Neural progenitor cell (in vitro differentiated cells): ENCODE measurements around the gene MYO18B. TPM values are rescaled to one million over a fixed set of nuclear protein-coding genes. Genes with fewer than 3 reads are reported as not detected.
"Not testable (repeated sequence)": the region's sequence is repeated elsewhere in the genome, so short reads cannot be mapped to it uniquely, and the experiment has no call there.

ENCODE experiments used
- DNase-seq: peaks from one replicate; pipeline ENCODE4 v3.0.0-alpha.2; 2016; ENCODE audit warnings: low spot score
- H2AFZ ChIP-seq: fragments of 200-600 bp; sonication (generic); replicated peaks from 2 replicates; pipeline ENCODE4 v1.6.1; 2016; ENCODE audit warnings: antibody characterized with exemption
- H3F3A ChIP-seq: fragments of 200-600 bp; sonication (generic); 2 replicates; pipeline ENCODE4 v1.6.1; 2016; ENCODE audit warnings: antibody characterized with exemption, low read depth
- H3K27ac ChIP-seq: fragments of 200-600 bp; sonication (generic); 2 replicates; pipeline ENCODE4 v1.5.1; 2016; ENCODE audit warnings: mild to moderate bottlenecking
- H3K27me3 ChIP-seq: fragments of 200-600 bp; sonication (generic); 2 replicates; pipeline ENCODE4 v1.6.1; 2016; ENCODE audit warnings: mild to moderate bottlenecking, moderate library complexity
- H3K36me3 ChIP-seq: fragments of 200-600 bp; sonication (generic); 2 replicates; pipeline ENCODE4 v1.5.1; 2016
- H3K4me1 ChIP-seq: fragments of 200-600 bp; sonication (generic); 2 replicates; pipeline ENCODE4 v1.6.1; 2016; ENCODE audit warnings: mixed run types
- H3K4me2 ChIP-seq: fragments of 200-600 bp; sonication (generic); 2 replicates; pipeline ENCODE4 v1.6.1; 2016
- H3K4me3 ChIP-seq: fragments of 200-600 bp; sonication (generic); 2 replicates; pipeline ENCODE4 v1.5.1; 2016
- H3K79me2 ChIP-seq: fragments of 200-600 bp; sonication (generic); 2 replicates; pipeline ENCODE4 v1.6.1; 2016; ENCODE audit warnings: low read depth
- H3K9ac ChIP-seq: fragments of 200-600 bp; sonication (generic); 2 replicates; pipeline ENCODE4 v1.6.1; 2016
- H3K9me3 ChIP-seq: fragments of 200-600 bp; sonication (generic); 2 replicates; pipeline ENCODE4 v1.5.1; 2016; ENCODE audit warnings: low read depth
- H4K20me1 ChIP-seq: fragments of 200-600 bp; sonication (generic); 2 replicates; pipeline ENCODE4 v1.6.1; 2016; ENCODE audit warnings: low read depth
- H3K27ac Mint-ChIP-seq: 3 replicates; pipeline ENCODE4 v1.8.0; 2021; ENCODE audit warnings: mixed read lengths
- H3K27me3 Mint-ChIP-seq: 2 replicates; pipeline ENCODE4 v1.8.0; 2022; ENCODE audit warnings: low read depth, mild to moderate bottlenecking, inconsistent platforms, moderate library complexity, mixed read lengths; ENCODE audit not compliant: insufficient read depth
- H3K36me3 Mint-ChIP-seq: 3 replicates; pipeline ENCODE4 v1.8.0; 2021; ENCODE audit warnings: mixed read lengths
- H3K4me1 Mint-ChIP-seq: 3 replicates; pipeline ENCODE4 v1.8.0; 2021; ENCODE audit warnings: mixed read lengths
- H3K4me3 Mint-ChIP-seq: 3 replicates; pipeline ENCODE4 v1.8.0; 2021; ENCODE audit warnings: mild to moderate bottlenecking, moderate library complexity, mixed read lengths
- H3K9me3 Mint-ChIP-seq: 3 replicates; pipeline ENCODE4 v1.8.0; 2020; ENCODE audit warnings: mixed read lengths
- EZH2 ChIP-seq: fragments of 200-600 bp; sonication (generic); IDR thresholded peaks from 2 replicates; pipeline ENCODE4 v1.6.1; 2017; ENCODE audit warnings: antibody characterized with exemption, mild to moderate bottlenecking, moderate library complexity
- EZH2phosphoT487 ChIP-seq: fragments of 200-600 bp; sonication (generic); IDR thresholded peaks from 2 replicates; pipeline ENCODE4 v1.6.1; 2017; ENCODE audit warnings: antibody characterized with exemption
- total RNA-seq: library from RNA; depleted of rRNA; stranded (reverse); fragments of >200 nt; gene quantifications from 2 replicates; pipeline ENCODE4 v1.2.3, GENCODE V29; 2015; ENCODE audit warnings: low replicate concordance
- TF ChIP-seq, protein P1 (sequence below): fragments of 200-600 bp; sonication (generic); IDR thresholded peaks from 2 replicates; pipeline ENCODE4 v1.5.1; 2017; ENCODE audit warnings: antibody characterized with exemption, mild to moderate bottlenecking

Gene MYO18B
- total RNA-seq, 1 donor from 2014 or later: not detected

DNA sequence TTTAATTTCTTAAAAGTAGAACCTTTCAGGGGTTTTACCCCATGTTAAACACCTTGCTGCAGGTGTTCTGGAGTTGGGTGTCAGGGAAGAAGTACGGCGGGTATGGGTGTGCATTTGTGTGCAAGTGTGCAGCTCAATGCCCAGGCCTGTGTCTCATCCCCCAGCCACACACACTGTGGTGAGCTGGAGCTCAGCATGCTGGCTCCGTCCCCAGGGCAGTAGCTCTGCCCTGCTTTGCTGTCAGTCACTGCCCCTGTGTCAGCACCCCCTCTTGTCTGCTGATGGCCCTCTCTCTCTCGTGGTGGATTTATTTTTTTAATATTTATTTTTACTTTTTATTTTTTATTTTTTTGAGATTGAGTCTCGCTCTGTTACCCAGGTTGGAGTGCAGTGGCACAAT is 35.8 kb upstream of the MYO18B start:
- H2AFZ ChIP-seq: no peak overlapping the region
- H4K20me1 ChIP-seq: no peaks in the 10 kb centered on the region
- H3K4me1 ChIP-seq: peaks cover 7% of the 10 kb centered on the region
- TF ChIP-seq, protein P1, sequence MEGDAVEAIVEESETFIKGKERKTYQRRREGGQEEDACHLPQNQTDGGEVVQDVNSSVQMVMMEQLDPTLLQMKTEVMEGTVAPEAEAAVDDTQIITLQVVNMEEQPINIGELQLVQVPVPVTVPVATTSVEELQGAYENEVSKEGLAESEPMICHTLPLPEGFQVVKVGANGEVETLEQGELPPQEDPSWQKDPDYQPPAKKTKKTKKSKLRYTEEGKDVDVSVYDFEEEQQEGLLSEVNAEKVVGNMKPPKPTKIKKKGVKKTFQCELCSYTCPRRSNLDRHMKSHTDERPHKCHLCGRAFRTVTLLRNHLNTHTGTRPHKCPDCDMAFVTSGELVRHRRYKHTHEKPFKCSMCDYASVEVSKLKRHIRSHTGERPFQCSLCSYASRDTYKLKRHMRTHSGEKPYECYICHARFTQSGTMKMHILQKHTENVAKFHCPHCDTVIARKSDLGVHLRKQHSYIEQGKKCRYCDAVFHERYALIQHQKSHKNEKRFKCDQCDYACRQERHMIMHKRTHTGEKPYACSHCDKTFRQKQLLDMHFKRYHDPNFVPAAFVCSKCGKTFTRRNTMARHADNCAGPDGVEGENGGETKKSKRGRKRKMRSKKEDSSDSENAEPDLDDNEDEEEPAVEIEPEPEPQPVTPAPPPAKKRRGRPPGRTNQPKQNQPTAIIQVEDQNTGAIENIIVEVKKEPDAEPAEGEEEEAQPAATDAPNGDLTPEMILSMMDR: no peak
- TF ChIP-seq EZH2 (no peak), EZH2phosphoT487 (no peak)
- no peaks in the 10 kb centered on the region for H3K27me3 Mint-ChIP-seq
- no peaks in the 10 kb centered on the region for H3K36me3 Mint-ChIP-seq
- H3K27ac ChIP-seq: no peak overlapping the region
- H3K4me3 Mint-ChIP-seq: no peak overlapping the region
- no peaks in the 10 kb centered on the region for H3K79me2 ChIP-seq
- H3K4me1 Mint-ChIP-seq: peaks cover 13% of the 10 kb centered on the region
- H3K4me3 ChIP-seq: no peak overlapping the region
- H3K9ac ChIP-seq: no peak overlapping the region
- DNase-seq: no peak
- H3F3A ChIP-seq: no peaks in the 10 kb centered on the region
- H3K4me2 ChIP-seq: no peak overlapping the region
- no peaks in the 10 kb centered on the region for H3K27me3 ChIP-seq
- no peaks in the 10 kb centered on the region for H3K9me3 ChIP-seq
- no peaks in the 10 kb centered on the region for H3K9me3 Mint-ChIP-seq
- no peaks in the 10 kb centered on the region for H3K36me3 ChIP-seq
- no peak overlapping the region for H3K27ac Mint-ChIP-seq

DNA sequence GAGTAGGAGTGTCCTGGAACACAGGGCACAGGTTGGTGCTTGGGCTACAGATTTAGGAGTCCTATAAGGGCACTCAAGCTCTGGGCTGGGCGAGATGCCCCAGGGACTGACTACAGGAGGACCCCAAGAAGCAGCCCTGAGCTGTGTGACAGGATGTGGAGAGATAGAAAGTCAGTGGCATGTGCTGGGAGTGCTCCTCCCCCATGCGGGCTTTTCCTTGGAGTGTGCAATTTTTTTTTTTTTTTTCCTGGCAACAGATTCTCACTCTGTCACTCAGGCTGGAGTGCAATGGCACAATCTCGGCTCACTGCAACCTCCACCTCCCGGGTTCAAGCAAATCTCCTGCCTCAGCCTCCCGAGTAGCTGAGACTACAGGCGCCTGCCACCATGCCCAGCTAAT is 33.6 kb upstream of the MYO18B start:
- not testable (repeated sequence) for H3F3A ChIP-seq, H3K36me3 ChIP-seq, H3K4me3 Mint-ChIP-seq, H3K27me3 Mint-ChIP-seq, H3K4me1 Mint-ChIP-seq, H3K27me3 ChIP-seq, H2AFZ ChIP-seq, DNase-seq, H3K4me3 ChIP-seq, H3K27ac ChIP-seq, H3K79me2 ChIP-seq, H3K36me3 Mint-ChIP-seq, H3K9me3 Mint-ChIP-seq, H4K20me1 ChIP-seq, H3K4me1 ChIP-seq, H3K4me2 ChIP-seq, H3K9me3 ChIP-seq, H3K9ac ChIP-seq
- peak overlapping the region; percentile 24 for H3K27ac Mint-ChIP-seq

DNA sequence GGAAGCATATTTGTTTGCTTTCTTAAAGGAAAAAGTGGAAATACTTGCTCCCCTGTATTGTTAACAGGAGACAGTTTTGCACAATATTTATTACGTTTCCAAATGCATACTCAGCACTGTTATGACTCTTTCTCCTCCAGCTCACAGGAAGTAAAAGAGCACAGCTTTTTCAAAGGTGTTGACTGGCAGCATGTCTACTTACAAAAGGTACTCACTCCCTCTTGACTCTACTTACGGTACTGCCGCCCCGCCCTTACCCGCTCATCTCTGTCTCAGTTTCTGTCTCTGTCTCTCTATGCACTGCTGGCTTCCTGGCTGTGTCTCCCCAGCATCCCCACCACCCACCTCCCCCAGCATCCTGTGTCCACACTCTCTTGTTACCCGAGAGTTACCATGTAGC is 32.2 kb upstream of the MYO18B start:
- Histone ChIP-seq H4K20me1 (no peaks in the 10 kb centered on the region), H3K79me2 (no peaks in the 10 kb centered on the region), H3K27me3 (no peaks in the 10 kb centered on the region), H2AFZ (no peak overlapping the region), H3K9ac (no peak overlapping the region), H3K36me3 (no peaks in the 10 kb centered on the region), H3K4me1 (no peaks in the 10 kb centered on the region), H3K4me2 (no peak overlapping the region), H3K9me3 (no peaks in the 10 kb centered on the region), H3F3A (no peaks in the 10 kb centered on the region), H3K27ac (no peak overlapping the region), H3K4me3 (no peak overlapping the region)
- Mint-ChIP-seq H3K9me3 (no peaks in the 10 kb centered on the region), H3K27me3 (no peaks in the 10 kb centered on the region), H3K4me1 (peaks cover 5% of the 10 kb centered on the region), H3K4me3 (no peak overlapping the region), H3K36me3 (no peaks in the 10 kb centered on the region), H3K27ac (no peak overlapping the region)
- no peak for DNase-seq
- TF ChIP-seq EZH2 (no peak), EZH2phosphoT487 (no peak)
- TF ChIP-seq, protein P1: no peak

DNA sequence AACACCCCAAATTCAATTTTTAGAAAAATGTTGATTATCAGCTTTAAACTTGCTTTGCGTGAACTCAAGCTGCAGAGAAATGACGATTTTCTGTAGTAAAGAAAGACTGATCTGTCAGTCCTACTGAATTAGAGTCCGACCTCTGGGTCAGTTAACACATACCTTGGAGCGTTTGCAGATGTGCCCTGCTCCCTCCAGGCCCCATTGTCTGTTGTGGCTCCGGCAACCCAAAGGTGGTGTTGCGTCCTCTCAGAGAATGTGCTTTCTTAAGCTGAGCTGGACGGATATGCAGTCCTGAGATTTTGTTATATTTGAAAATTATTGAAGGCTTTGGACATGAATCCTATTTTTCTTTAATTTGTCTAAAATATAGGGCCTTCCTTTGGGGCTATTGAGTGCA is 31.5 kb upstream of the MYO18B start:
- no peak overlapping the region for H3K4me3 Mint-ChIP-seq
- no peaks in the 10 kb centered on the region for H3K79me2 ChIP-seq

More for the DNA sequence above, 31.5 kb upstream of the MYO18B start:
- Mint-ChIP-seq H3K36me3 (no peaks in the 10 kb centered on the region), H3K27me3 (no peaks in the 10 kb centered on the region), H3K27ac (no peak overlapping the region), H3K9me3 (no peaks in the 10 kb centered on the region), H3K4me1 (peaks cover 5% of the 10 kb centered on the region)
- Histone ChIP-seq H2AFZ (no peak overlapping the region), H4K20me1 (no peaks in the 10 kb centered on the region), H3K4me3 (no peak overlapping the region), H3K36me3 (no peaks in the 10 kb centered on the region), H3K27ac (no peak overlapping the region), H3K4me1 (no peaks in the 10 kb centered on the region), H3K27me3 (no peaks in the 10 kb centered on the region), H3F3A (no peaks in the 10 kb centered on the region), H3K9ac (no peak overlapping the region), H3K9me3 (no peaks in the 10 kb centered on the region), H3K4me2 (no peak overlapping the region)
- peak; percentile 11 for DNase-seq
- TF ChIP-seq EZH2 (no peak), EZH2phosphoT487 (no peak)
- TF ChIP-seq, protein P1: no peak
